ENCODE results near the gene FBN1.

Gene FBN1

GRCh38 chr15:48514103-48514816 is 131.2 kb downstream of the FBN1 start:
- no peak for DNase-seq (ENCODE audit: low spot score)

- DNase-seq (ENCODE audit: low spot score), result no peak
These were observed 134.5 kb downstream of the FBN1 start for GRCh38 chr15:48510976-48511375.

DNA sequence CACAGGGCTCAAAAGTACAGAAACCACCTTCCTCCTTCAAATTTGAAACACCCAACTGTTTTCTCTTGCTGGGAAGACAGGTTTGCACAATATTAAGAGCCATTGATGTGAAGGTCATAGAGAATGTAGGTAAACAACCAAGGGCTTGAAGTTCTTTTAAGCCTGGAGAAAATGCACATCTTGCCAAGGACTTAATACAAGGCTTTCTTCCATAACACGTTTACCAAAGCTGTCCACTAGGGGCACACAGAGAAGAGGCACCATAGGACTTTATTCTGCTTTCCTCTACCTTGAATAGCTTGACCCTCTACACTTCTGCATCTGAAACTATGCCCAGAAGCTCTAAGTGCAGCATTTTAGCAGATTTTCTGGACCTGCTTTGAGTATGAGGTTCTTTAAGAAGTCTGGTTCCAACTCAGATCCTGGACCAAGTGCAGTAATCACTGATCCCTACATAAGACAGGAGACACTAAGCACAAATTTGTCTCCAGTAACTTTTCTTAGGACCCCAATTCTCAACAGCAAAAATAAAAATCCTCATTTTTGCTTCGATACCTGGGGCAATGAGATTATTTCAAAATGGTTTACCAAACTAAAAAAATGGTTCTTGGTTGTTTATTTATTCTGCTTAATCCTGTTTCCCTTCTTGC is 138.0 kb downstream of the FBN1 start:
- peak; percentile 71 for DNase-seq (ENCODE audit: low spot score)

DNA sequence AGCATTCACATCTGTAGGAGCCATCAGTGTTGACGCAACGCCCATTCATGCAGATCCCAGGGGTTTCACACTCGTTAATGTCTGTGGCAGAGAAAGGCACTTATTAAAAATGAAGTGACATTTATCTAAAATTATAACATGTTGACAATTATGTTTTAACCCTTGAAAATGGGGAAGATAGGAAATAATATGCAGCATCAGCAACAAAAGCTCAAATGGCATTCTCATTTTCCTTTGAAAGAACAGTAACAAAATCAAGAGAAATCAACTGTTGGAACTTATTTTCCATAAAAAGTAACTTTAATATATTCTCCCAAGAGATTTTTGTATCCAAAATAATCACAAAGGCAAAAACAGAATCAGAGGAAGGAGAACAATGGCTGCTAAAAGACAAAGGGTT is 140.4 kb downstream of the FBN1 start:
- DNase-seq (ENCODE audit: low spot score), result no peak

DNA sequence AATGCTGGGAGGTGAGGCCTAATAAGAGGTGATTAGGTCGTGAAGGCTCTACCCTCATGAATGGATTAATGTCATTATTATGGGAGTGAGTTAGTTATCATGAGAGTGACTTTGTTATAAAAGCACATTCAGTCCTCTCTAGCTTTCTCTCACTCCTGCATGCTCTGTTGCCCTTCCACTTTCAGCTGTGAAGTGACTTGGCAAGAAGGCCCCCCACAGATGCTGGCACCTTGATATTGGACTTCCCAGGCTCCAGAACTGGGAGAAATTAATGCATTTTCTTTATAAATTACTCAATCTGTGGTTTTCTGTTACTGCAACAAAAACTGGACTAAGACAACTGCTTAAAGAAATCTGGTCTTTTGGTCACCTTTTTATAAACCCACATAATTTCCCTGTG is 144.3 kb downstream of the FBN1 start:
- no peak for DNase-seq (ENCODE audit: low spot score)

GRCh38 chr15:48500595-48500994 is 144.9 kb downstream of the FBN1 start:
- DNase-seq (ENCODE audit: low spot score), result no peak

DNA sequence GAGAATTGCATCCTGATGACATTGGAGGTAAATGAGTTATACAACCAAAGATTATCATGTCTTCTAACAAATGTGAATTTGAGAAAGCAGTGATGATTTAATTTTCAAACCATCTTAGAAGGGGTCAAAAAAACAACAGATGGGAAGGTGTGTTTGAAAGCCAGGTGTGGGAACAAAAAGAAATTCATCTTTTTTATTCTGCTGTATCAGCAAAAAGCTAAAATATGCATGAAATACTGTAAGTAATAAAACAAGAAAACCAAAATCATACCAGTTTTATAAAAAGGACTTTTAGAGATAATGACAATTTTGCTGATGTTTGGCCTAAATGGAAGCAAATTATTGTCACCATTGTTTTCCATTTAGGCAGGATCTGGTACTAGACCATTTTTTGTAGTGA is 145.5 kb downstream of the FBN1 start:
- DNase-seq (ENCODE audit: low spot score), result no peak

DNA sequence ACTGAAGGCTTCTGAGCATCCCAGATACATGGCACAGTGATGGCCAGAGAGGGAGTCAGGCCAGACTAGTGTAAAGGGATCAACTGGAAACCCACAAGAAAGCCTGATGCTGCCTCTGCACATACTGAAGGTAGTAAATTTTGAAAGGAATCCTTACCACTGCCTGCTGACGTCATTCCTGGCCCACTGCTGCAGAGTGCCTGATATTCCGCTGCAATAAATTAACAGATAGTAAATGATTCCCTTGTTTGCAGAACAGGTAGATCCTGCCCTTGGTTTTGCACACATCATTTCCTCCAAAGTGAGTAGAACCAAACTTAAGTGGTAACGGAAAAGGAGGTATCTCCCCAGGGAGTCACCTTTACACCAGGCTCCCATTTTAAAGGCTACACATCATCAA is 146.7 kb downstream of the FBN1 start:
- DNase-seq (ENCODE audit: low spot score), result no peak

DNA sequence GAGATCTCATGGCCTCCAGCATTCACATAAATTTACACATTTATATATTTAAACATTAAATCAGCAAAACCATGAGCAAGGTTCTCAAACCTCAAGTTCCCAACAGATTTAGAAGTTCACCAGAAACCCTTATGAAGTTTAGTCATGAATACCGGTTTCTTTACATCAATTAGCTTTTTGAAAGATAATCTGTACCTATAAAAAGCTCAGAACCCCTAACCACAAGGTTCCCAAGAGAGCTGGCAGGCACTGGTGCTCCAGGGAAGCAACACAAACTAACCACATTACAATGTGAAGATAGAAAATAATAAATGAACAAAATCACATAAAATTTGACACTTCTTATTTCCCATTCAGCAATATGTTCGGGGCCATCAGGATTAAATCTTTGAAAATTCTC is 150.9 kb downstream of the FBN1 start:
- no peak for DNase-seq (ENCODE audit: low spot score)

- no peak for DNase-seq (ENCODE audit: low spot score)
These were observed 151.7 kb downstream of the FBN1 start for GRCh38 chr15:48493763-48494225.

DNA sequence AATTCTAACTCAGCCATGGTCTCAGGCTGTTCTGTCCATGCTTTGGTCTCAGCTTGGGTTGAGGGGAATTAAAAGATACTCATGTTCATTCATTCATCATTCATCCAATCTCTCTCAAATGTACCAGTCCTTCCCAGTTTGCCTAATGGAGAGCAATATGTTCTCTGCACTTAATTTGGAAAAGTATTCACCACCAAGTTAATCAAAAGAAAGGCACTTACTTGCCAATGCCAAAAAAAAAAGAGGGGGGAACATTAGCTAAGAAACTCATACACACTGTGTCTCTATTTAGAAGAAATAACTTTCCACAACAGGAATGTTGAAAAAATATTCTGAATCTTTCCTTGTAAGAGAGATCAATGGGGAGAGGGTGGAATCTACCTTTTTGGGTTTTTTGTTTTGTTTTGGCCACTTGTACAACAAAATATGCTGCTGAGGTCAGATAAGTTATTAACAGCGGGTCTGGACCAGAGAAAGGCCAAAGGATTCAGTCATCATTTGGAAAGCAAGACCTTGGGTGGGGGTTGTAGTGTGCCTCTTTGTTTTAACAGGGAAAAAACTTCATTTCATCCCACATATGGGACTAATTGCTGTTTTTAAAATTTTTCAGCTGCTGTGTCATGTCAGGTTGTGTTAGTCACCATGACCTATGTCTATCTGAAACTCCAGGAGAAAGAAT is 152.3 kb downstream of the FBN1 start:
- DNase-seq (ENCODE audit: low spot score), result no peak

GRCh38 chr15:48486228-48486627 is 159.3 kb downstream of the FBN1 start:
- DNase-seq (ENCODE audit: low spot score), result no peak

- no peak for DNase-seq (ENCODE audit: low spot score)
These were observed 163.7 kb downstream of the FBN1 start for GRCh38 chr15:48481802-48482201.

- no peak for DNase-seq (ENCODE audit: low spot score)
These were observed 165.8 kb downstream of the FBN1 start for GRCh38 chr15:48479751-48480150.

DNA sequence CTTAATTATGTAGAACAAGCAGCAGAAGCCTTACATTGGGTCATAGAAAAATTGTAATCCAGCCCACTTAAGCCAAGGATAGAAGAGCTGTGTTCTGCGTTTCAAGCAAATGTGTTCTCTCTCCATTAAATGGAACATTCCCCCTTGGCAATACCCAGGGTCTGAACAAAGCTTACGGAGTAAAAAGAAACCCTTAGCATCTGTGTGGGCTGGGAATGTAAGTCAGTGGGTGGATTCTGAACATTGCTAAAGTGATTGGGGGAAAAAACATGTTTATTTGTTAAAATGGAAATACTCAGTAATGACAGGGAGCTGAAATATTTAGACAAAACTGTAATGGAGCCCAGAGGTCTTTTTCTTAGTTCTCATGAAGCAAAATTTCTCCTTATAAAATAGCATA is 166.9 kb downstream of the FBN1 start:
- DNase-seq (ENCODE audit: low spot score), result no peak

GRCh38 chr15:48477795-48478360 is 167.6 kb downstream of the FBN1 start:
- no peak for DNase-seq (ENCODE audit: low spot score)

DNA sequence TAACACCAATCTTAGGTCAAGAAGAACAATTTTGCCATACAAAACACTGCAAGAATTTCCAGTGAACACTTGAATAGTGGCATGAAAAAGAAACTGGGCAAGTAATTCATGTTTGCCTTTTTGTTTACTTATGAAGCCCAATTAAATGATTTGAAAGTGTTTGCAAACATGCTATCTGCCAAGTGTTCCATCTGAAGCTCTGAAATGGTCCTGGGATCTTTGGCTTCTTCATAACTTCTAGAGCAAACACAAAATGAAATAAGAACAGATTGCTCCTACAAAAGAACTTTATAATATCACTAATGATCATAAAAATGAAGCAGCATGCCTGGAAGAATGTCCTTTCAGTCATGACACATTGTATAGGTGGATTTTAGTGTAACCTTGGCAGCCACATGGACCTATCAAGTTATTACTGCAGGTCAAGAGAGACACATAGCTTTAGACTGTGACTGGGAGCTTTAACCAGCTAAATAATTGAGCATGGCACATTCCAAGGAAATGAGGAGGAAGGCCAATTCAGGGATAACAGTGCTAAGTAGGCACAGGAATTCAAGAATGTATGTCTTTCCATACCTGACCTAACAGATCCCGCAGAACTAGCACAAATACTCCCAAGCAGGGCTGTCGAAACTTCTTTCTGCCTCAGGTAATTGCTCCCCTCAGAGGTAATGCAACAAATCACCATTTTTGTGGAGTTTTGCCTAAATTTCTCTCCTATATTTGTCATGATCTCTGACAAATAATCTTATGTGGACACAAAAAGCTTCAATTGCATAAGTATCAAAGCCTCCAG is 169.7 kb downstream of the FBN1 start:
- DNase-seq (ENCODE audit: low spot score), result no peak

DNA sequence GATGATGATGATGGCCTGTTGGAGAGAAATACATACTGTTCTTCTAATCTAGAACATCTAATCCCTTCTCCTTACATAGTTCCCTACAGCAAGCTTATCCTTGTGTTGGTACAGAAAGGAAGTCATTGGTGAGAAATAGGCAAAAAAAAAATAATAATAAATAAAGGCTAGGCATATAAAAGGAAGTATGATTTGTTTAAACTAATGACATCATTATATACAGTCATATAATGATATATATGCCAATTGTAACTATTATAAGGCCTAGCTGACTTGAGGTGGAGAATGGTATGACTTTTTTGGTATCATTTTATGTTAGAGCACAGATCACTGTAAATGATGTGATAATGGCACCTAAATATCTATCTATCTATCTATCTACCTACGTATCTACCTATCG is 171.8 kb downstream of the FBN1 start:
- DNase-seq (ENCODE audit: low spot score), result no peak

DNA sequence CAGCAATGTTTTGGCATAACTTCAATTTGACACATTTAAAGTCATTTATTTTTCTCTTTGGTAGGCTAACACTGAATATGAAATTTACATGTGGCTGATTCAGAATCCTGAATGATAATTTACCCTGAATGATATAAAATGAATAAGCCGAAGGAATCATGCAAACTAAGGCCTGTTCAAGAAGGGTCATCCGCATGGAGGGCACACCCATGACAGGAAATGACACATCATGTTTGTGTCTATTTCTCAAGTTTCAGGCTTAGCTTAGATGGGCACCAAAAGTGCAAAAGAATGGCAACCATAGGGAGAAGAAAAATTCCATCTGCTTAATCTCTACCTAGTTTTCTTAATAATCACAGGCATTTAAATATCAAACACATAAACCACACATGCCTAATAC is 172.8 kb downstream of the FBN1 start:
- DNase-seq (ENCODE audit: low spot score), result no peak

GRCh38 chr15:48471073-48471472 is 174.4 kb downstream of the FBN1 start:
- no peak for DNase-seq (ENCODE audit: low spot score)

GRCh38 chr15:48470096-48470495 is 175.4 kb downstream of the FBN1 start:
- DNase-seq (ENCODE audit: low spot score), result no peak

- DNase-seq (ENCODE audit: low spot score), result no peak
These were observed 175.8 kb downstream of the FBN1 start for GRCh38 chr15:48469681-48470080.
